ENCODE results near the gene SLC16A9. TPM values are rescaled to one million over a fixed set of nuclear protein-coding genes. Genes with fewer than 3 reads are reported as not detected.

SLC16A9 gene
- total RNA-seq, 4 donors from 2014 or later = 0.44 to 2.3 (median 1.3) TPM

DNA sequence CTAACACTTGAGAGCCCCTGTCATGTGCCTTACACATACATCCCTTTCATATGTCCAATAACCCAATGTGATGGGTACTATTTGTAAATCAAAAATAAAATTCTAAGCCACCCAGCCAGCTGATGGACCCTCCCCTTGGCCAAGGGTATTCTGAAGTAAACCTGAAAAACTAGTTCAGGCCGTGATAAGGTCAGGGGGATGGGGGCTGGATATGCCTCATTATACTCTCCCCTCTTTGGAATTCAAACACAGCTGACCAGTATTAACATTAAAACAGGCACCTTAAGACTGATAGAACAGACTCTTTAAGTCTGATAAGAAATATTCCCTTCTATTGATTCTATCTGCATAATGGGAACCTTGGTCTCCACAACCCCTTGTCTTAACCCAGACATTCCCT lies 51.9 kb downstream of the SLC16A9 start:
- Histone ChIP-seq H3K36me3 (no peaks in the 10 kb centered on the region), H3K9me3 (peaks cover 0 to 13% (median 0%) of the 10 kb centered on the region in 4 donors), H3K4me3 (no peak overlapping the region), H3K4me1 (peaks cover 0 to 7% (median 0%) of the 10 kb centered on the region in 4 donors), H3K27ac (no peak overlapping the region), H3K27me3 (no peaks in the 10 kb centered on the region)
- no peak for TF ChIP-seq POLR2A (IDR thresholded peaks at IDR 0.05)
- TF ChIP-seq EP300 (IDR thresholded peaks at IDR 0.05) = no peak
- WGBS, 2 donors = 88 to 93% methylated on average over 1 of the region's 1 CpG
- no peak for DNase-seq (ENCODE audit: low spot score in 2 of 2)

DNA sequence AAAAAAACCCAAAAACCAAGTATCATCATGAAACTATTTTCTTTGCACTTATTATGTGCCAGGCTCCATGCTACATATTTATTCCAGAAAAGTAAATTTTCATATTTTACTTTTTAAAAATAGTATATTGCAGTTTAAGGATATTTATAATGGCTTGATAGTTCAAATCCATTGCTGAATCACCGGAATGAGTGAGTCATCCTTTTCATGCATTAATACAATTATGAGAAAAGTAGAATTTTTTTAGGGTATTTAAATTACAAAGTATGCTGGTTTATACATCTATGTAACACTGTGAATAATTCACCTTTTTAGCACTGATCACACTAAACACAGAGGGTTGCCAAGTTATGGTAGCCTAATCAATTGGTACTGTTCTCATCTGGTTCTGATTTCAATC lies 54.3 kb downstream of the SLC16A9 start:
- TF ChIP-seq, protein P1, sequence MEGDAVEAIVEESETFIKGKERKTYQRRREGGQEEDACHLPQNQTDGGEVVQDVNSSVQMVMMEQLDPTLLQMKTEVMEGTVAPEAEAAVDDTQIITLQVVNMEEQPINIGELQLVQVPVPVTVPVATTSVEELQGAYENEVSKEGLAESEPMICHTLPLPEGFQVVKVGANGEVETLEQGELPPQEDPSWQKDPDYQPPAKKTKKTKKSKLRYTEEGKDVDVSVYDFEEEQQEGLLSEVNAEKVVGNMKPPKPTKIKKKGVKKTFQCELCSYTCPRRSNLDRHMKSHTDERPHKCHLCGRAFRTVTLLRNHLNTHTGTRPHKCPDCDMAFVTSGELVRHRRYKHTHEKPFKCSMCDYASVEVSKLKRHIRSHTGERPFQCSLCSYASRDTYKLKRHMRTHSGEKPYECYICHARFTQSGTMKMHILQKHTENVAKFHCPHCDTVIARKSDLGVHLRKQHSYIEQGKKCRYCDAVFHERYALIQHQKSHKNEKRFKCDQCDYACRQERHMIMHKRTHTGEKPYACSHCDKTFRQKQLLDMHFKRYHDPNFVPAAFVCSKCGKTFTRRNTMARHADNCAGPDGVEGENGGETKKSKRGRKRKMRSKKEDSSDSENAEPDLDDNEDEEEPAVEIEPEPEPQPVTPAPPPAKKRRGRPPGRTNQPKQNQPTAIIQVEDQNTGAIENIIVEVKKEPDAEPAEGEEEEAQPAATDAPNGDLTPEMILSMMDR (IDR thresholded peaks at IDR 0.05) = no peak
- TF ChIP-seq EP300 (IDR thresholded peaks at IDR 0.05) (no peak), POLR2A (IDR thresholded peaks at IDR 0.05) (no peak)
- no peak for DNase-seq (ENCODE audit: low spot score in 2 of 2)
- H3K27ac ChIP-seq = no peak overlapping the region

DNA sequence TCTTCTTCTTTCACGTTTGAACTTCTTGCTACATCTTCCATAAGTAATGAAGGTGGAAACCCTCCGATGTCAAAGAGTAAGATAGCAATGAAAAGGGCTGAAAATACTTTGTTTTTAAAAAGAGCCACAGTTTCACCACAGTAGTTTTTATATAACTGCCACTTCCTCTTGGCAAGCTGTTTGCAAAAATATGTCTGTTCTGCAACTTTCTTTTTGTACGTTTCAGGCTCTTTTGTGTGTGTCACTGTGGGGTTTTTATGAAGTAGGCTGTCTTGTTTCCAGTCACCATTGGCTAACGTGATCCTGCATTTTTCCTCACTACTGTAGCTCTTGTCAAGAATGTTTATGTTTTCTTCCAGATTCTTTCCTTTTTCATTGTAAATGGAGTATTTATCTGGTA lies 55.6 kb downstream of the SLC16A9 start:
- H3K27ac ChIP-seq = peak overlapping the region in 1 of 4 donors; percentile 9
- no peaks in the 10 kb centered on the region for H3K36me3 ChIP-seq
- no peaks in the 10 kb centered on the region for H3K27me3 ChIP-seq
- H3K9me3 ChIP-seq = no peaks in the 10 kb centered on the region
- no peak for DNase-seq (ENCODE audit: low spot score in 2 of 2)
- TF ChIP-seq, protein P1 (IDR thresholded peaks at IDR 0.05) = no peak
- TF ChIP-seq EP300 (IDR thresholded peaks at IDR 0.05) (no peak), POLR2A (IDR thresholded peaks at IDR 0.05) (no peak)
- H3K4me1 ChIP-seq = peaks cover 0 to 8% (median 0%) of the 10 kb centered on the region in 4 donors
- H3K4me3 ChIP-seq = no peak overlapping the region
- WGBS, 2 donors = 27 to 29% methylated on average over 4 of the region's 4 CpGs

More for the DNA sequence above, 54.3 kb downstream of the SLC16A9 start:
- Histone ChIP-seq H3K9me3 (peaks cover 0 to 8% (median 0%) of the 10 kb centered on the region in 4 donors), H3K4me1 (peaks cover 0 to 7% (median 0%) of the 10 kb centered on the region in 4 donors), H3K4me3 (no peak overlapping the region), H3K27me3 (no peaks in the 10 kb centered on the region), H3K36me3 (no peaks in the 10 kb centered on the region)
- 64 to 83% methylated on average over 1 of the region's 1 CpG for WGBS, 2 donors

DNA sequence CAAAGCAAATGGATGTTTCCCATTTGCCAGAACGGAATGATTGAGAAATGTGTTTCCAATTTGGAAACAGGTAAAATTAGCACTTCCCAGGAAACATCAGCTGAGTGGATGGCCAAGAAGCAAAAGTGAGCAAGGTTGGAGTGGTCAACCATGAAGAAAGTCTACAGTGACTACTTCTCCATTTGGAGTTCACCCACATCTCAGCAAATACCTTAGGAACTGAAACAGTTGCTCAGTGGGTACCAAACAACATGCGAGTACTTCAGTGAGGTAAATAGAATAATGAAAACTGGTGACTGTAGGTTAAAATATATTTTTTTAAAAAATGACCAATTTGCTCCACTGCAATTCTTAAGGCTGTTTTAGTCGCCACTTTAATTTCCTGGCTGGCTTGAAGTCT lies 57.7 kb downstream of the SLC16A9 start:
- Histone ChIP-seq H3K27me3 (no peaks in the 10 kb centered on the region), H3K36me3 (no peaks in the 10 kb centered on the region), H3K27ac (no peak overlapping the region), H3K4me1 (peaks cover 0 to 18% (median 0%) of the 10 kb centered on the region in 4 donors), H3K9me3 (no peaks in the 10 kb centered on the region), H3K4me3 (no peak overlapping the region)
- DNase-seq (ENCODE audit: low spot score in 2 of 2) = no peak
- WGBS, 2 donors = 93 to 94% methylated on average over 3 of the region's 3 CpGs
- no peak for TF ChIP-seq EP300 (IDR thresholded peaks at IDR 0.05)
- TF ChIP-seq, protein P1 (IDR thresholded peaks at IDR 0.05) = no peak
- no peak for TF ChIP-seq POLR2A (IDR thresholded peaks at IDR 0.05)

DNA sequence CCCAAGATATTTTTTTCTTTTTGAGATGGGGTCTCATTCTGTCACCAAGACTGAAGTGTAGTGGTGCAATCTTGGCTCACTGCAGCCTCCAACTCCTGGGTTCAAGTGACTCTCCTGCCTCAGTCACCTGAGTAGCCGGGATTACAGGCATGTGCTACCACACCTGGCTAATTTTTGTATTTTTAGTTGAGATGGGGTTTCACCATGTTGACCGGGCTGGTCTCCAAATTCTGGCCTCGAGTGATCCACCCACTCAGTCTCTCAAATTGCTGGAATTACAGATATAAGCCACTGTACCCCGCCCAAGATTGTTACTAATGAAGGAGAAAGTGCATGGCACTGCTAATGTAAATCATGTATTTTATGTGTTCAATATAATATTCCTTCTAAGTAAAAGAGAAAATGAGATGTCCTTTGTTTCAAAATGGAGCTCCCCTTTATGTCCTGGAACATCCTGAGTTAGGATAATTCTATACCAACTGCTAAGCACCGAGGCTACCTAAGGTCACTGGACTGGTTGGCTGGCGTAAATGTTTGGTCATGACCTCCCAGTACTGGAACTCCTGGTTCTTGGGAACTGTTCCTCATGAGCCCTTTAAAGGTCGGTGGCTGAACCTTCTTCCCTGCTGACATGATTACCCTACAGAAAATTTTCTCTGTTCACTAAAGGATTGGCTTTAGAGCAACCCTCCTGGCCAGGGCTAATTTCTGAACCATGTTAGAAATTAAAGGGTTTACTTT lies 59.9 kb downstream of the SLC16A9 start:
- no peak overlapping the region for H3K4me3 ChIP-seq
- peaks cover 0 to 18% (median 1%) of the 10 kb centered on the region in 4 donors for H3K9me3 ChIP-seq
- 87% methylated on average over 7 of the region's 7 CpGs for WGBS, 2 donors
- H3K36me3 ChIP-seq = no peaks in the 10 kb centered on the region
- peaks cover 0 to 18% (median 0%) of the 10 kb centered on the region in 4 donors for H3K4me1 ChIP-seq
- no peak for DNase-seq (ENCODE audit: low spot score in 2 of 2)
- TF ChIP-seq, protein P1 (IDR thresholded peaks at IDR 0.05) = no peak
- TF ChIP-seq POLR2A (IDR thresholded peaks at IDR 0.05) (no peak), EP300 (IDR thresholded peaks at IDR 0.05) (no peak)
- H3K27me3 ChIP-seq = no peaks in the 10 kb centered on the region
- no peak overlapping the region for H3K27ac ChIP-seq
